HFF-Myc (cell line): ENCODE data around the gene SOHLH1.

Source experiments
- DNase-seq: peaks from one replicate; pipeline ENCODE4 v3.0.0-alpha.2; 2011; ENCODE audit warnings: low read depth; ENCODE audit errors: extremely low read depth
- H3K4me3 ChIP-seq: replicated peaks from 2 replicates; pipeline ENCODE4 v1.5.1; 2011; ENCODE audit warnings: low read depth, mild to moderate bottlenecking, control low read depth, low read length
- CTCF ChIP-seq: IDR thresholded peaks from 2 replicates; pipeline ENCODE4 v1.5.1; 2012; ENCODE audit warnings: mild to moderate bottlenecking, low read depth, low read length, control low read depth; ENCODE audit errors: missing control alignments

The SOHLH1 gene

GRCh38 chr9:135729480-135729879 lies 30.2 kb upstream of the SOHLH1 start:
- DNase-seq, result no peak
- TF ChIP-seq CTCF, result no peak
- H3K4me3 ChIP-seq, result no peak overlapping the region

GRCh38 chr9:135728436-135729110 lies 29.3 kb upstream of the SOHLH1 start:
- no peak overlapping the region for H3K4me3 ChIP-seq
- no peak for DNase-seq
- no peak for TF ChIP-seq CTCF

GRCh38 chr9:135727257-135727875 lies 28.1 kb upstream of the SOHLH1 start:
- no peak for DNase-seq
- no peak for TF ChIP-seq CTCF
- no peak overlapping the region for H3K4me3 ChIP-seq

- no peak overlapping the region for H3K4me3 ChIP-seq
- no peak for DNase-seq
- TF ChIP-seq CTCF, result peak; percentile 18
Measured at GRCh38 chr9:135726138-135726853, 27.0 kb upstream of the SOHLH1 start.

GRCh38 chr9:135724186-135724787 lies 25.0 kb upstream of the SOHLH1 start:
- no peak for TF ChIP-seq CTCF
- DNase-seq, result no peak

GRCh38 chr9:135722365-135722764 lies 23.1 kb upstream of the SOHLH1 start:
- no peak for DNase-seq
- no peak for TF ChIP-seq CTCF
- no peak overlapping the region for H3K4me3 ChIP-seq

More at GRCh38 chr9:135724186-135724787, 25.0 kb upstream of the SOHLH1 start:
- H3K4me3 ChIP-seq, result no peak overlapping the region
